GM23338 (cell line): ENCODE data around the gene ARHGEF10L. TPM values are rescaled to one million over a fixed set of nuclear protein-coding genes. Genes with fewer than 3 reads are reported as not detected.
A peak's percentile ranks its signal among the peaks of the same experiment; 100 is the strongest.

Experiments
- ATAC-seq: fragments of 200-7000 bp; cut with Tn5 transposase; 3 replicates; pipeline ENCODE4 v1.9.1; 2020
- DNase-seq: peaks from one replicate; pipeline ENCODE4 v3.0.0-alpha.2; 2015; ENCODE audit warnings: low spot score
- H2AFZ ChIP-seq: fragments of 200-600 bp; sonication (generic); 2 replicates; pipeline ENCODE4 v1.8.0; 2016; ENCODE audit warnings: antibody characterized with exemption, mild to moderate bottlenecking, moderate library complexity
- H3F3A ChIP-seq: fragments of 200-600 bp; sonication (generic); replicated peaks from 2 replicates; pipeline ENCODE4 v1.8.0; 2017; ENCODE audit warnings: antibody characterized with exemption, mixed run types, low read depth
- H3K27ac ChIP-seq: fragments of 200-600 bp; sonication (generic); 2 replicates; pipeline ENCODE4 v1.6.1; 2016; ENCODE audit warnings: low read depth
- H3K27me3 ChIP-seq: fragments of 200-600 bp; sonication (generic); 2 replicates; pipeline ENCODE4 v1.8.0; 2016; ENCODE audit warnings: mild to moderate bottlenecking, mixed run types, moderate library complexity; ENCODE audit not compliant: insufficient read depth
- H3K36me3 ChIP-seq: fragments of 200-600 bp; sonication (generic); 2 replicates; pipeline ENCODE4 v1.8.0; 2016; ENCODE audit warnings: mild to moderate bottlenecking; ENCODE audit not compliant: insufficient read depth
- H3K4me1 ChIP-seq: fragments of 200-600 bp; sonication (generic); 2 replicates; pipeline ENCODE4 v1.8.0; 2016; ENCODE audit warnings: mild to moderate bottlenecking, moderate library complexity; ENCODE audit not compliant: insufficient read depth
- H3K4me2 ChIP-seq: fragments of 200-600 bp; sonication (generic); 2 replicates; pipeline ENCODE4 v1.7.1; 2017; ENCODE audit warnings: mixed run types
- H3K4me3 ChIP-seq: fragments of 200-600 bp; sonication (generic); 2 replicates; pipeline ENCODE4 v1.6.1; 2016; ENCODE audit warnings: mixed run types
- H3K79me2 ChIP-seq: fragments of 200-600 bp; sonication (generic); replicated peaks from 2 replicates; pipeline ENCODE4 v1.8.0; 2017; ENCODE audit warnings: mild to moderate bottlenecking; ENCODE audit not compliant: insufficient read depth
- H3K9me2 ChIP-seq: fragments of 200-600 bp; sonication (generic); 2 replicates; pipeline ENCODE4 v1.8.0; 2017; ENCODE audit not compliant: insufficient read depth
- H4K20me1 ChIP-seq: fragments of 200-600 bp; sonication (generic); replicated peaks from 2 replicates; pipeline ENCODE4 v1.8.0; 2017; ENCODE audit warnings: mild to moderate bottlenecking; ENCODE audit not compliant: insufficient read depth
- H3K27ac Mint-ChIP-seq: 2 replicates; pipeline ENCODE4 v1.8.0; 2020; ENCODE audit warnings: inconsistent platforms, mild to moderate bottlenecking, moderate library complexity, mixed read lengths
- H3K27me3 Mint-ChIP-seq: 3 replicates; pipeline ENCODE4 v1.8.0; 2022; ENCODE audit warnings: low read depth, mild to moderate bottlenecking, moderate library complexity, mixed read lengths, inconsistent platforms; ENCODE audit not compliant: insufficient read depth, poor library complexity
- H3K36me3 Mint-ChIP-seq: 3 replicates; pipeline ENCODE4 v1.8.0; 2021; ENCODE audit warnings: low read depth, mild to moderate bottlenecking, inconsistent platforms, moderate library complexity, mixed read lengths
- H3K4me1 Mint-ChIP-seq: 3 replicates; pipeline ENCODE4 v1.8.0; 2020; ENCODE audit warnings: mild to moderate bottlenecking, inconsistent platforms, mixed read lengths
- H3K4me3 Mint-ChIP-seq: 3 replicates; pipeline ENCODE4 v1.8.0; 2021; ENCODE audit warnings: moderate library complexity, mild to moderate bottlenecking, inconsistent platforms, mixed read lengths
- H3K9me3 Mint-ChIP-seq: 3 replicates; pipeline ENCODE4 v1.8.0; 2020; ENCODE audit warnings: moderate library complexity, mild to moderate bottlenecking, inconsistent platforms, mixed read lengths
- CREB1 ChIP-seq: fragments of 250-450 bp; sonication (Bioruptor Pico); IDR thresholded peaks from 2 replicates; pipeline ENCODE4 v1.5.0; 2020; ENCODE audit warnings: low read depth, mild to moderate bottlenecking, moderate library complexity
- EZH2 ChIP-seq: fragments of 200-600 bp; sonication (generic); IDR thresholded peaks from one replicate; pipeline ENCODE4 v1.8.0; 2017; ENCODE audit warnings: antibody characterized with exemption, mild to moderate bottlenecking, low read depth; ENCODE audit not compliant: unreplicated experiment
- EZH2phosphoT487 ChIP-seq: fragments of 200-600 bp; sonication (generic); IDR thresholded peaks from one replicate; pipeline ENCODE4 v1.8.1; 2018; ENCODE audit warnings: antibody characterized with exemption; ENCODE audit not compliant: unreplicated experiment
- JUNB ChIP-seq: IDR thresholded peaks from one replicate; pipeline ENCODE4 v1.6.1; 2016; ENCODE audit warnings: antibody characterized with exemption; ENCODE audit not compliant: unreplicated experiment
- NANOG ChIP-seq: IDR thresholded peaks from 2 replicates; pipeline ENCODE4 v1.6.1; 2016; ENCODE audit warnings: antibody characterized with exemption, borderline replicate concordance
- POLR2AphosphoS5 ChIP-seq: IDR thresholded peaks from 2 replicates; pipeline ENCODE4 v1.6.1; 2016; ENCODE audit warnings: antibody characterized with exemption, low read depth
- STAT1 ChIP-seq: IDR thresholded peaks from one replicate; pipeline ENCODE4 v1.6.1; 2016; ENCODE audit warnings: antibody characterized with exemption; ENCODE audit not compliant: unreplicated experiment
- ZNF114 ChIP-seq: fragments of 250-450 bp; sonication (Bioruptor Pico); IDR thresholded peaks from 2 replicates; pipeline ENCODE4 v1.5.0; 2020; ENCODE audit warnings: mild to moderate bottlenecking, moderate library complexity
- ZNF331 ChIP-seq: fragments of 250-450 bp; sonication (Bioruptor Pico); IDR thresholded peaks from 2 replicates; pipeline ENCODE4 v1.5.0; 2020; ENCODE audit warnings: low read depth, mild to moderate bottlenecking, moderate library complexity
- polyA plus RNA-seq: library from polyadenylated mRNA; unstranded; fragments of >200 nt; fragmentation: Nextera tagmentation; extraction: Ambion mirVana; gene quantifications from 2 replicates; pipeline ENCODE4 v1.2.1, GENCODE V29; 2016
- total RNA-seq: library from RNA; depleted of rRNA; stranded (reverse); fragments of >200 nt; shearing (Covaris generic); gene quantifications from 2 replicates; pipeline ENCODE4 v1.2.3, GENCODE V29; 2014
- TF ChIP-seq, protein P1 (sequence below): IDR thresholded peaks from 2 replicates; pipeline ENCODE4 v1.6.1; 2016; ENCODE audit warnings: antibody characterized with exemption
- TF ChIP-seq, protein P2 (sequence below): fragments of 250-450 bp; sonication (Bioruptor Pico); IDR thresholded peaks from 2 replicates; pipeline ENCODE4 v1.5.0; 2020; ENCODE audit warnings: mild to moderate bottlenecking, moderate library complexity
- TF ChIP-seq, protein P3 (sequence below): IDR thresholded peaks from one replicate; pipeline ENCODE4 v1.6.1; 2018; ENCODE audit warnings: antibody characterized with exemption; ENCODE audit not compliant: unreplicated experiment
- TF ChIP-seq, protein P4 (sequence below), 2 experiments: fragments of 200-600 bp in 1 of 2; sonication (generic) in 1 of 2; conservative IDR thresholded peaks; 2 replicates each; pipeline versions ENCODE4 v1.5.1 to v1.6.1; 2016 to 2017; ENCODE audit warnings: antibody characterized with exemption in 2 of 2, low read depth in 2 of 2, mild to moderate bottlenecking in 2 of 2, moderate library complexity in 1 of 2

ARHGEF10L gene
- total and polyA plus RNA-seq, 2 experiments from 2014 or later: 12.1 to 46.8 TPM

DNA sequence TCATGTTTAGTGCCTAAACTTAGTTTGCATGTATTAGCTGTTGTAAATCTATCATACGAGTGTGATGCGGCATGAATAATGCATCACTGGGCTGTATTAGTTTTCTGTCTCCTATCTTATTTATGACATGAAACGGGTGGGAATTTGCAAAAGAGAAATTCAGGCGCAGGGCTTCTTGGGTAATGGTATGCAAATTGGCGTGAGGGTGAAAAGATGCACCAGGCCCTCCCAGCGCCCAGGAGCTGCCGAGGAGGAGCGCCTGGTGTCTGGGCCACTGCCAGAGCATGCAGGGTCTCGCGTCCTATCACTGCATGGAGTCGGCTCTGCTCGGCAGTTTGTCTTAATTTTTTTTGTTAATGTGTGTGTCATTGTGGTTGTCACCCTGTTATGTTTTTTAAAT is 132.7 kb downstream of the ARHGEF10L start:
- no peaks in the 10 kb centered on the region for H3F3A ChIP-seq
- peaks cover 25% of the 10 kb centered on the region for H3K27me3 Mint-ChIP-seq
- peaks cover 4% of the 10 kb centered on the region; the same call in 1 of the 2 replicates for H4K20me1 ChIP-seq
- no peak overlapping the region for H3K27ac Mint-ChIP-seq
- H3K4me3 ChIP-seq: no peak overlapping the region
- H3K27me3 ChIP-seq: no peaks in the 10 kb centered on the region
- no peaks in the 10 kb centered on the region; the same call in 2 of the 3 replicates for H3K9me3 Mint-ChIP-seq
- H3K4me1 ChIP-seq: peaks cover 11% of the 10 kb centered on the region; the same call in 1 of the 2 replicates
- no peak overlapping the region for H2AFZ ChIP-seq
- TF ChIP-seq, protein P1, sequence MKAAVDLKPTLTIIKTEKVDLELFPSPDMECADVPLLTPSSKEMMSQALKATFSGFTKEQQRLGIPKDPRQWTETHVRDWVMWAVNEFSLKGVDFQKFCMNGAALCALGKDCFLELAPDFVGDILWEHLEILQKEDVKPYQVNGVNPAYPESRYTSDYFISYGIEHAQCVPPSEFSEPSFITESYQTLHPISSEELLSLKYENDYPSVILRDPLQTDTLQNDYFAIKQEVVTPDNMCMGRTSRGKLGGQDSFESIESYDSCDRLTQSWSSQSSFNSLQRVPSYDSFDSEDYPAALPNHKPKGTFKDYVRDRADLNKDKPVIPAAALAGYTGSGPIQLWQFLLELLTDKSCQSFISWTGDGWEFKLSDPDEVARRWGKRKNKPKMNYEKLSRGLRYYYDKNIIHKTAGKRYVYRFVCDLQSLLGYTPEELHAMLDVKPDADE: no peak
- TF ChIP-seq STAT1: no peak
- TF ChIP-seq ZNF331 (CRISPR knock-in tag): no peak
- no peak for TF ChIP-seq CREB1 (CRISPR knock-in tag)
- TF ChIP-seq, protein P2, sequence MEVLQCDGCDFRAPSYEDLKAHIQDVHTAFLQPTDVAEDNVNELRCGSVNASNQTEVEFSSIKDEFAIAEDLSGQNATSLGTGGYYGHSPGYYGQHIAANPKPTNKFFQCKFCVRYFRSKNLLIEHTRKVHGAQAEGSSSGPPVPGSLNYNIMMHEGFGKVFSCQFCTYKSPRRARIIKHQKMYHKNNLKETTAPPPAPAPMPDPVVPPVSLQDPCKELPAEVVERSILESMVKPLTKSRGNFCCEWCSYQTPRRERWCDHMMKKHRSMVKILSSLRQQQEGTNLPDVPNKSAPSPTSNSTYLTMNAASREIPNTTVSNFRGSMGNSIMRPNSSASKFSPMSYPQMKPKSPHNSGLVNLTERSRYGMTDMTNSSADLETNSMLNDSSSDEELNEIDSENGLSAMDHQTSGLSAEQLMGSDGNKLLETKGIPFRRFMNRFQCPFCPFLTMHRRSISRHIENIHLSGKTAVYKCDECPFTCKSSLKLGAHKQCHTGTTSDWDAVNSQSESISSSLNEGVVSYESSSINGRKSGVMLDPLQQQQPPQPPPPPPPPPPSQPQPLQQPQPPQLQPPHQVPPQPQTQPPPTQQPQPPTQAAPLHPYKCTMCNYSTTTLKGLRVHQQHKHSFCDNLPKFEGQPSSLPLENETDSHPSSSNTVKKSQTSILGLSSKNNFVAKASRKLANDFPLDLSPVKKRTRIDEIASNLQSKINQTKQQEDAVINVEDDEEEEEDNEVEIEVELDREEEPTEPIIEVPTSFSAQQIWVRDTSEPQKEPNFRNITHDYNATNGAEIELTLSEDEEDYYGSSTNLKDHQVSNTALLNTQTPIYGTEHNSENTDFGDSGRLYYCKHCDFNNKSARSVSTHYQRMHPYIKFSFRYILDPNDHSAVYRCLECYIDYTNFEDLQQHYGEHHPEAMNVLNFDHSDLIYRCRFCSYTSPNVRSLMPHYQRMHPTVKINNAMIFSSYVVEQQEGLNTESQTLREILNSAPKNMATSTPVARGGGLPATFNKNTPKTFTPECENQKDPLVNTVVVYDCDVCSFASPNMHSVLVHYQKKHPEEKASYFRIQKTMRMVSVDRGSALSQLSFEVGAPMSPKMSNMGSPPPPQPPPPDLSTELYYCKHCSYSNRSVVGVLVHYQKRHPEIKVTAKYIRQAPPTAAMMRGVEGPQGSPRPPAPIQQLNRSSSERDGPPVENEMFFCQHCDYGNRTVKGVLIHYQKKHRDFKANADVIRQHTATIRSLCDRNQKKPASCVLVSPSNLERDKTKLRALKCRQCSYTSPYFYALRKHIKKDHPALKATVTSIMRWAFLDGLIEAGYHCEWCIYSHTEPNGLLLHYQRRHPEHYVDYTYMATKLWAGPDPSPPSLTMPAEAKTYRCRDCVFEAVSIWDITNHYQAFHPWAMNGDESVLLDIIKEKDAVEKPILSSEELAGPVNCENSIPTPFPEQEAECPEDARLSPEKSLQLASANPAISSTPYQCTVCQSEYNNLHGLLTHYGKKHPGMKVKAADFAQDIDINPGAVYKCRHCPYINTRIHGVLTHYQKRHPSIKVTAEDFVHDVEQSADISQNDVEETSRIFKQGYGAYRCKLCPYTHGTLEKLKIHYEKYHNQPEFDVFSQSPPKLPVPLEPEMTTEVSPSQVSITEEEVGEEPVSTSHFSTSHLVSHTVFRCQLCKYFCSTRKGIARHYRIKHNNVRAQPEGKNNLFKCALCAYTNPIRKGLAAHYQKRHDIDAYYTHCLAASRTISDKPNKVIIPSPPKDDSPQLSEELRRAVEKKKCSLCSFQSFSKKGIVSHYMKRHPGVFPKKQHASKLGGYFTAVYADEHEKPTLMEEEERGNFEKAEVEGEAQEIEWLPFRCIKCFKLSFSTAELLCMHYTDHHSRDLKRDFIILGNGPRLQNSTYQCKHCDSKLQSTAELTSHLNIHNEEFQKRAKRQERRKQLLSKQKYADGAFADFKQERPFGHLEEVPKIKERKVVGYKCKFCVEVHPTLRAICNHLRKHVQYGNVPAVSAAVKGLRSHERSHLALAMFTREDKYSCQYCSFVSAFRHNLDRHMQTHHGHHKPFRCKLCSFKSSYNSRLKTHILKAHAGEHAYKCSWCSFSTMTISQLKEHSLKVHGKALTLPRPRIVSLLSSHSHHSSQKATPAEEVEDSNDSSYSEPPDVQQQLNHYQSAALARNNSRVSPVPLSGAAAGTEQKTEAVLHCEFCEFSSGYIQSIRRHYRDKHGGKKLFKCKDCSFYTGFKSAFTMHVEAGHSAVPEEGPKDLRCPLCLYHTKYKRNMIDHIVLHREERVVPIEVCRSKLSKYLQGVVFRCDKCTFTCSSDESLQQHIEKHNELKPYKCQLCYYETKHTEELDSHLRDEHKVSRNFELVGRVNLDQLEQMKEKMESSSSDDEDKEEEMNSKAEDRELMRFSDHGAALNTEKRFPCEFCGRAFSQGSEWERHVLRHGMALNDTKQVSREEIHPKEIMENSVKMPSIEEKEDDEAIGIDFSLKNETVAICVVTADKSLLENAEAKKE (CRISPR knock-in tag): no peak
- TF ChIP-seq, protein P3, sequence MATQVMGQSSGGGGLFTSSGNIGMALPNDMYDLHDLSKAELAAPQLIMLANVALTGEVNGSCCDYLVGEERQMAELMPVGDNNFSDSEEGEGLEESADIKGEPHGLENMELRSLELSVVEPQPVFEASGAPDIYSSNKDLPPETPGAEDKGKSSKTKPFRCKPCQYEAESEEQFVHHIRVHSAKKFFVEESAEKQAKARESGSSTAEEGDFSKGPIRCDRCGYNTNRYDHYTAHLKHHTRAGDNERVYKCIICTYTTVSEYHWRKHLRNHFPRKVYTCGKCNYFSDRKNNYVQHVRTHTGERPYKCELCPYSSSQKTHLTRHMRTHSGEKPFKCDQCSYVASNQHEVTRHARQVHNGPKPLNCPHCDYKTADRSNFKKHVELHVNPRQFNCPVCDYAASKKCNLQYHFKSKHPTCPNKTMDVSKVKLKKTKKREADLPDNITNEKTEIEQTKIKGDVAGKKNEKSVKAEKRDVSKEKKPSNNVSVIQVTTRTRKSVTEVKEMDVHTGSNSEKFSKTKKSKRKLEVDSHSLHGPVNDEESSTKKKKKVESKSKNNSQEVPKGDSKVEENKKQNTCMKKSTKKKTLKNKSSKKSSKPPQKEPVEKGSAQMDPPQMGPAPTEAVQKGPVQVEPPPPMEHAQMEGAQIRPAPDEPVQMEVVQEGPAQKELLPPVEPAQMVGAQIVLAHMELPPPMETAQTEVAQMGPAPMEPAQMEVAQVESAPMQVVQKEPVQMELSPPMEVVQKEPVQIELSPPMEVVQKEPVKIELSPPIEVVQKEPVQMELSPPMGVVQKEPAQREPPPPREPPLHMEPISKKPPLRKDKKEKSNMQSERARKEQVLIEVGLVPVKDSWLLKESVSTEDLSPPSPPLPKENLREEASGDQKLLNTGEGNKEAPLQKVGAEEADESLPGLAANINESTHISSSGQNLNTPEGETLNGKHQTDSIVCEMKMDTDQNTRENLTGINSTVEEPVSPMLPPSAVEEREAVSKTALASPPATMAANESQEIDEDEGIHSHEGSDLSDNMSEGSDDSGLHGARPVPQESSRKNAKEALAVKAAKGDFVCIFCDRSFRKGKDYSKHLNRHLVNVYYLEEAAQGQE: no peak
- no peak for TF ChIP-seq EZH2phosphoT487
- TF ChIP-seq POLR2AphosphoS5: no peak
- TF ChIP-seq EZH2: no peak
- TF ChIP-seq, protein P4, sequence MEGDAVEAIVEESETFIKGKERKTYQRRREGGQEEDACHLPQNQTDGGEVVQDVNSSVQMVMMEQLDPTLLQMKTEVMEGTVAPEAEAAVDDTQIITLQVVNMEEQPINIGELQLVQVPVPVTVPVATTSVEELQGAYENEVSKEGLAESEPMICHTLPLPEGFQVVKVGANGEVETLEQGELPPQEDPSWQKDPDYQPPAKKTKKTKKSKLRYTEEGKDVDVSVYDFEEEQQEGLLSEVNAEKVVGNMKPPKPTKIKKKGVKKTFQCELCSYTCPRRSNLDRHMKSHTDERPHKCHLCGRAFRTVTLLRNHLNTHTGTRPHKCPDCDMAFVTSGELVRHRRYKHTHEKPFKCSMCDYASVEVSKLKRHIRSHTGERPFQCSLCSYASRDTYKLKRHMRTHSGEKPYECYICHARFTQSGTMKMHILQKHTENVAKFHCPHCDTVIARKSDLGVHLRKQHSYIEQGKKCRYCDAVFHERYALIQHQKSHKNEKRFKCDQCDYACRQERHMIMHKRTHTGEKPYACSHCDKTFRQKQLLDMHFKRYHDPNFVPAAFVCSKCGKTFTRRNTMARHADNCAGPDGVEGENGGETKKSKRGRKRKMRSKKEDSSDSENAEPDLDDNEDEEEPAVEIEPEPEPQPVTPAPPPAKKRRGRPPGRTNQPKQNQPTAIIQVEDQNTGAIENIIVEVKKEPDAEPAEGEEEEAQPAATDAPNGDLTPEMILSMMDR (conservative IDR thresholded peaks at IDR 0.05; ENCODE audit: low read depth in 2 of 2): no peak
- TF ChIP-seq NANOG: no peak
- no peak for TF ChIP-seq ZNF114 (CRISPR knock-in tag)
- no peak for TF ChIP-seq JUNB
- ATAC-seq (peak; percentile 40), DNase-seq (peak; percentile 35)
- 0 out of 2 replicates have a peak, but pooled peaks cover 3% of the 10 kb centered on the region for H3K79me2 ChIP-seq
- no peaks in the 10 kb centered on the region for H3K9me2 ChIP-seq
- H3K36me3 Mint-ChIP-seq: peaks cover 20% of the 10 kb centered on the region
- peaks cover 27% of the 10 kb centered on the region for H3K4me1 Mint-ChIP-seq
- no peak overlapping the region; the same call in 2 of the 3 replicates for H3K4me3 Mint-ChIP-seq
- no peak overlapping the region for H3K27ac ChIP-seq
- no peak overlapping the region for H3K4me2 ChIP-seq
- H3K36me3 ChIP-seq: 0 out of 2 replicates have a peak, but pooled peaks cover 4% of the 10 kb centered on the region
